AG04449 (cell line): Measurements from ENCODE around the gene LSS.
"Not testable (repeated sequence)": the region's sequence is repeated elsewhere in the genome, so short reads cannot be mapped to it uniquely, and the experiment has no call there.

ENCODE experiments used
- CTCF ChIA-PET: fragments of 350-600 bp; formaldehyde crosslinking; extraction: SDS; loops from one replicate; lab custom pipeline; 2021; ENCODE audit warnings: antibody characterized with exemption; lab: Yijun Ruan, JAX
- POLR2A ChIA-PET: fragments of 400-600, 350-600 bp; formaldehyde crosslinking; extraction: SDS; loops from one replicate; lab custom pipeline; 2020; ENCODE audit warnings: antibody characterized with exemption, inconsistent platforms; lab: Yijun Ruan, JAX
- DNase-seq: peaks from one replicate; pipeline ENCODE4 v3.0.0-alpha.2; 2010; ENCODE audit warnings: low read depth, low spot score
- H3K4me3 ChIP-seq: 2 replicates; pipeline ENCODE4 v1.5.1; 2011; ENCODE audit warnings: low read depth, mild to moderate bottlenecking, control low read depth, low read length
- TF ChIP-seq, protein P1 (sequence below): IDR thresholded peaks from one replicate; pipeline ENCODE4 v1.5.1; 2011; ENCODE audit warnings: mild to moderate bottlenecking, moderate library complexity, low read length, control low read depth, inconsistent platforms; ENCODE audit not compliant: insufficient read depth; ENCODE audit errors: missing control alignments

Gene LSS

DNA sequence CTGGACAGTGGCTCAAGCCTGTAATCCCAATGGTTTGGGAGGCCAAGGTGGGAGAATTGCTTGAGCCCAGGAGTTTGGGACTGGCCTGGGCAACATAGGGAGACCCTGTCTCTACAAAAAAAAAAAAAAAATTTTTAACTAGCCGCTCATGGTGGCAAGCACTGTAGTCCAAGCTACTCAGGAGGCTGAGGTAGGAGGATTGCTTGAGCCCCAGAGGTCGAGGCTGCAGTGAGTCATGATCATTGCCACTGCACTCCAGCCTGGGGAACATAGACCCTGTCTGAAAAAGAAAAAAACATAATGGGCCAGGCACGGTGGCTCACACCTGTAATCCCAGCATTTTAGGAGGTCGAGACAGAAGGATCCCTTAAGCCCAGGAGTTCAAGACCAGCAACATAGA, 49.6 kb downstream of the LSS start:
- TF ChIP-seq, protein P1, sequence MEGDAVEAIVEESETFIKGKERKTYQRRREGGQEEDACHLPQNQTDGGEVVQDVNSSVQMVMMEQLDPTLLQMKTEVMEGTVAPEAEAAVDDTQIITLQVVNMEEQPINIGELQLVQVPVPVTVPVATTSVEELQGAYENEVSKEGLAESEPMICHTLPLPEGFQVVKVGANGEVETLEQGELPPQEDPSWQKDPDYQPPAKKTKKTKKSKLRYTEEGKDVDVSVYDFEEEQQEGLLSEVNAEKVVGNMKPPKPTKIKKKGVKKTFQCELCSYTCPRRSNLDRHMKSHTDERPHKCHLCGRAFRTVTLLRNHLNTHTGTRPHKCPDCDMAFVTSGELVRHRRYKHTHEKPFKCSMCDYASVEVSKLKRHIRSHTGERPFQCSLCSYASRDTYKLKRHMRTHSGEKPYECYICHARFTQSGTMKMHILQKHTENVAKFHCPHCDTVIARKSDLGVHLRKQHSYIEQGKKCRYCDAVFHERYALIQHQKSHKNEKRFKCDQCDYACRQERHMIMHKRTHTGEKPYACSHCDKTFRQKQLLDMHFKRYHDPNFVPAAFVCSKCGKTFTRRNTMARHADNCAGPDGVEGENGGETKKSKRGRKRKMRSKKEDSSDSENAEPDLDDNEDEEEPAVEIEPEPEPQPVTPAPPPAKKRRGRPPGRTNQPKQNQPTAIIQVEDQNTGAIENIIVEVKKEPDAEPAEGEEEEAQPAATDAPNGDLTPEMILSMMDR, result no peak
- no peak for DNase-seq
- no peak overlapping the region for H3K4me3 ChIP-seq
- CTCF ChIA-PET, result no interaction called here
- POLR2A ChIA-PET, result no interaction called here

DNA sequence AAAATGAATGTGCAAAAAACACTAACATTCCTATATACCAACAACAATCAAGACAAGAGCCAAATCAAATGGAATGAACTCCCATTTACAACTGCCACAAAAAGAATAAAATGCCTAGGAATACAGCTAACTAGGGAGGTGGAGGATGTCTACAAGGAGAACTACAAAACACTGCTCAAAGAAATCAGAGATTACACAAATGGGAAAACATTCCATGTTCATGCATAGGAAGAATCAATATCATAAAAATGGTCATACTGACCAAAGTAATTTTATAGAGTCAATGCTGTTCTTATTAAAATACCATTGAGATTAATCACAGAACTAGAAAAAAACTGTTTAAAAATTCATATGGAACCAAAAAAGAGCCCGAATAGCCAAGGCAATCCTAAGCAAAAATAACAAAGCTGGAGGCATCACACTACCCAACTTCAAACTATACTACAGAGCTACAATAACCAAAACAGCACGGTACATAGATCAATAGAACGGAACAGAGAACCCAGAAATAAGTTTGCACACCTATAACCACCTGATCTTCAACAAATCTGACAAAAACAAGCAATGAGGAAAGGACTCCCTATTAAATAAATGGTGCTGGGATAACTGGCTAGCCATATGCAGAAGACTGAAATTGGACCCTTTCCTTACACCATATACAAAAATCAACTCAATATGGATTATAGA, 52.0 kb downstream of the LSS start:
- DNase-seq, H3K4me3 ChIP-seq, POLR2A ChIA-PET: not testable (repeated sequence)
- CTCF ChIA-PET, result interaction anchor here (1.0 to 1.2 kb wide), 2 partner anchors 15 to 33 kb away, joined by 4 read pairs; no protein-coding TSS in a partner anchor

DNA sequence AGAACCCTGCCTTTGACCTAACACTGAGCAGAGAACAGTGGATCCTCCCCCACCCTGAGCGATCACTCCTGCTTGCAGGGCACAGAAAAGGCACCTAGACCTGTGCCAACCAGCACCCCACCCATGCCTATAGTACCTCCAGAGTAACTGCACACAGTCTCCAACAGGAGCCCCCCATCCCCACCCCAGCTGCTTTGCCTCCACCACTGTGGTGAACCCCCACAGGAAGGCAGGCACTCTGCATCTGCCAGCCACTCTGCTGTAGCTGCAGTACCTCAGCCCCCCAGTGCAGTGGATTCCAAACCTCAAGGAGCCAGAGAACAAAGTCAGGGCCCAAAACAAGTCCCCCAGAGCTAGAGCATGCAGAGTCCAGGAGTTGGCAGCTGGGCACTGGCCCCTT, 55.0 kb downstream of the LSS start:
- H3K4me3 ChIP-seq, result no peak overlapping the region
- ChIA-PET CTCF (no interaction called here), POLR2A (no interaction called here)
- TF ChIP-seq, protein P1, result no peak
- DNase-seq, result no peak

DNA sequence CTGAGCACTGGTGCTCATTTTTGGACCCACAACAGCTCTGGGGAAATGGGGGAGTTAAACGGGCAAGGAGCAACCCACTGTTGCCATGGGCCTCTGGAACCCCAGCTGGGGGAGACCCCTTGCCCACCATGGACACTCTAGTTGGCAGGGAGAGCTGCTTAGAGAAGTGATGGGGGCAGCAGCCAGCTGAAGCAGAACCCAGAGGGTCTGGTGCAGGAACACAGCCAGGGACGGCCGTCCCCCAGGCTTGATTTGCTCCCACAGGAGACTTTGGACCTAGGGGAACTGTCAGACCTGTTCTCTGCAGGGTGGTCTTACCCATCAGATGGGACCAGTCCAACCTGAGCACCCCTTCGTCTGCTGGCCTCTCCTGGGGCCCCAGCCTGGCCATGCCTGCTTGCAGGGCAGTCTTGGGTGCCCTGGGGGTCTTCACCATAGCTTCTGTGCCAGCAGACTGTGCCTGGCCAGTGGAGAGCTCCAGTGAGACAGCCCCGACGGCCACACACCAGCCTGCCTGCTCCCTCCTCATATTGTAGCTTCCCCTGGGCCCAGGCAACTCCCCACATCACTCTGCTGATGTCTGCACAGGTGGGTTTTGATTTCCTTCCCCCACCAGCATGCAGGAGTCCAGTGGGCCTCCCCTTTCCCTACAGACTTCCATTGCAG, 55.6 kb downstream of the LSS start:
- DNase-seq, result no peak
- no peak overlapping the region for H3K4me3 ChIP-seq
- TF ChIP-seq, protein P1, result no peak
- ChIA-PET POLR2A (no interaction called here), CTCF (interaction anchor here (0.9 to 1.0 kb wide), 2 partner anchors 25 to 202 kb away, joined by 3 read pairs; no protein-coding TSS in a partner anchor)

DNA sequence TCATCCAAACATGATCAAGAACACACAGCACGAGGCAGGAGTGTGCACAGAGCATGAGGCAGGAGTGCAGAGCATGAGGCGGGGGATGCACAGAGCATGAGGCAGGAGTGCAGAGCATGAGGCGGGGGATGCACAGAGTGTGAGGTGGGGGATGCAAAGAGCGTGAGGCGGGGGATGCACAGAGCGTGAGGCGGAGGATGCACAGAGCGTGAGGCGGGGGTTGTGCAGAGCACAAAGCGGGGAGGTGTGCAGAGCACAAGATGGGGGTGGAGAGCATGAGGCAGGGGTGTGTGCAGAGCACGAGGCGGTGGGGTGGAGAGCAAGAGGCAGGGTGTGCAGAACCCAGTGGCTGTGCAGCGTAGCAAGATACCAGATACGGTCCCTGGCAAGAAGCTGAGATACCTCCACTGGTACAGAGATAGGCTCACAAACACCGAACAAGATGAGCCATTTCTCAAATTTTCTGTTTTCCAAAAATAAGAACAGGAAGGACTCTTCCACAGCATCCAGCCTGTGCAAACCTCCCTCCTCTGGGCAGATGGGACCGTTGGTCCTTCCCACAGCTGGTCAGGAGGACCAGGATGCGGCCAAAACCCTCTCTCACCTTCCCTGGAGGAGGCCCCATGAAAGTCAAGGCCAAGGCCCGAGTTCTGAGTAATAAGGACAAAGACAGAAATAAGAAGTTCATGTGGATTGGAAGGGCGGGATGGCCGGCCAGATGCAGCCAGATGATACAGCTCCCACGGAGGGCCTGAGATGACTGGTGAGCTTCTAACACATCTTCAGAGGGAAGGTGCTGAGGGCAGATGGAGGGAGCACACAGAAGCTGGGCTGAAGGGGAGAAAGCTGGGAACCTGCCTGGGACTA, 56.3 kb downstream of the LSS start:
- no peak overlapping the region for H3K4me3 ChIP-seq
- ChIA-PET POLR2A (no interaction called here), CTCF (interaction anchor here (0.9 to 1.0 kb wide), 2 partner anchors 26 to 201 kb away, joined by 3 read pairs; no protein-coding TSS in a partner anchor)
- no peak for DNase-seq
- TF ChIP-seq, protein P1, result no peak

DNA sequence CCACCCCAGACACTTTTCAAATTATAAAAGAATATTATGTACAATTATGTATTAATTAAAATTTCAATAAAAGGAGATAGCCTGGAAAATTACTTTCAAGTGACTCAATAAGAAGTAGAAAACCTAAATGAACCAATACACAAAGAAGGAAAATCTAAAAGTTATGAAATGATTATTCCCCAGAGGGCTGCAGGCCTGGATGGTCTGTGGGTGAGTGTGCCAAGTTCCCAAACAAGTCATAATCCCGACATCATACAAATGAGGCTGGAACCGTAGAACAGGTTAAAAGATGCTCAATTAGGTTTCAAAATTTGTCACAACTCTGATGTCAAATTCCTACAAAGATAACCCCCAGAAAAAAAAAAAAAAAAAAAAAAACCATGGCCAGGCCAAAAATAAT, 57.0 kb downstream of the LSS start:
- ChIA-PET POLR2A (no interaction called here), CTCF (interaction anchor here (1.0 kb wide), 1 partner anchor 27 kb away, joined by 3 read pairs; no protein-coding TSS in a partner anchor)
- no peak for DNase-seq
- H3K4me3 ChIP-seq, result no peak overlapping the region
- TF ChIP-seq, protein P1, result no peak

DNA sequence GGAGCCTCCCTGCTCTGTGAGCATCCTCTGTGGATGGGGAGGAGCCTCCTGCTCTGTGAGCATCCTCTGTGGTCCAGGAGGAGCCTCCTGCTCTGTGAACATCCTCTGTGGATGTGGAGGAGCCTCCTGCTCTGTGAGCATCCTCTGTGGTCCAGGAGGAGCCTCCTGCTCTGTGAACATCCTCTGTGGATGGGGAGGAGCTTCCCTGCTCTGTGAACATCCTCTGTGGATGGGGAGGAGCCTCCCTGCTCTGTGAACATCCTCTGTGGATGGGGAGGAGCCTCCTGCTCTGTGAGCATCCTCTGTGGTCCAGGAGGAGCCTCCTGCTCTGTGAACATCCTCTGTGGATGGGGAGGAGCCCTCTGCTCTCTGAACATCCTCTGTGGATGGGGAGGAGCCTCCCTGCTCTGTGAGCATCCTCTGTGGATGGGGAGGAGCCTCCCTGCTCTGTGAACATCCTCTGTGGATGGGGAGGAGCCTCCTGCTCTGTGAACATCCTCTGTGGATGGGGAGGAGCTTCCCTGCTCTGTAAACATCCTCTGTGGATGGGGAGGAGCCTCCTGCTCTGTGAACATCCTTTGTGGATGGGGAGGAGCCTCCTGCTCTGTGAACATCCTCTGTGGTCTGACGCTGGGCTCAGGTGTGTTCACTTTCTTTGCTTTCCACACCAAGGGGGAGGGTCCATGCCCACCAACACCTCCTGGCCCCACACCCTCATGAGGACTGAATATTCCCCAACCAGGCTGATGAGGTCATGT, 58.0 kb downstream of the LSS start:
- CTCF ChIA-PET, POLR2A ChIA-PET, DNase-seq, H3K4me3 ChIP-seq: not testable (repeated sequence)
